ENCODE data around the gene YEATS2.
"Not testable (repeated sequence)": the region's sequence is repeated elsewhere in the genome, so short reads cannot be mapped to it uniquely, and the experiment has no call there.

YEATS2 gene

DNA sequence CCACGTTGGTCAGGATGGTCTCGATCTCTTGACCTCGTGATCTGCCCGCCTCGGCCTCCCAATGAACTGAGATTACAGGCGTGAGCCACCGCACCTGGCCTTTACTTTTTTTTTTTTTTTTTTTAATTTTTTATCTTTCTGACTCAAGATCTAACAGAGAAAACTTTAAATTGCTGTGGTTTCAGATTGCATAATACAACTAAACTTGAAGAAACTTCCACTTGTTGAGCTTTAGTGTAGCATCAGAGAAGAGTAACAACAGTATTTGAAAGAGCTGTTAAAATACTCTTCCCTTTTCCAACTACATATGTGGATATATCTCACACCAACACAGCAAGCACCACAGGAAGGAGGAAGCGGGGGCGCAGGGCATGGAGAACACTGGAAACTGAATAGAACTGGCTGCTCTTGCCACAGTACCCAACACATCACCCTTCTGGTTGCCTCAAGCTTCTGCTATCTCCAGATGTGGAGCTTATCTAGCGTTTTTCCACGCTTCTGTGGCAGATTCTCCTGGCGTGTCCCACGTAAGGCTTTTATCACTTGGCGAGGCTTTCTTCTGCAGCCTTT is 82.4 kb downstream of the YEATS2 start:
- no peak overlapping the region for H3K18ac ChIP-seq (ENCODE audit: low read length)
- DNase-seq = no peak
- no peak overlapping the region for H3K27ac ChIP-seq (ENCODE audit: low read depth, low read length)
- H3K4me1 ChIP-seq (ENCODE audit: control insufficient read depth in 1 of 2, insufficient read depth in 2 of 2, low read length in 2 of 2) = no peaks in the 10 kb centered on the region
- H2AK5ac ChIP-seq (ENCODE audit: low read length) = no peak overlapping the region
- H3K4ac ChIP-seq (ENCODE audit: low read depth, low read length) = no peak overlapping the region
- H3K4me3 ChIP-seq (ENCODE audit: low read depth, low read length) = no peak overlapping the region
- H3K36me3 ChIP-seq (ENCODE audit: control insufficient read depth in 1 of 2, insufficient read depth in 2 of 2, low read length in 2 of 2) = peaks cover 40 to 41% of the 10 kb centered on the region in 2 experiments
- H3K79me1 ChIP-seq (ENCODE audit: low read length) = no peaks in the 10 kb centered on the region
- no peak overlapping the region for H2BK120ac ChIP-seq (ENCODE audit: insufficient read depth, low read length, poor library complexity)
- no peak overlapping the region for H2AFZ ChIP-seq (ENCODE audit: insufficient read depth, low read length, poor library complexity)
- no peak overlapping the region for H2BK12ac ChIP-seq (ENCODE audit: low read length)
- H4K8ac ChIP-seq (ENCODE audit: low read depth, low read length) = no peak overlapping the region
- no peak overlapping the region for H3K14ac ChIP-seq (ENCODE audit: low read length)
- H3K9ac ChIP-seq (ENCODE audit: low read length) = no peak overlapping the region
- no peak overlapping the region for H3K4me2 ChIP-seq (ENCODE audit: low read length)
- H3K79me2 ChIP-seq (ENCODE audit: control insufficient read depth, insufficient read depth, low read length, poor library complexity) = no peaks in the 10 kb centered on the region
- no peak overlapping the region for H3K23ac ChIP-seq (ENCODE audit: low read length)
- H4K91ac ChIP-seq (ENCODE audit: low read depth, low read length) = no peak overlapping the region
- no peak overlapping the region for H2BK5ac ChIP-seq (ENCODE audit: low read depth, low read length, poor library complexity)
- WGBS (ENCODE audit: extremely low coverage, insufficient coverage, insufficient read length) = no CpG with 5 or more reads among the region's 14 CpGs
- no peak overlapping the region for H4K12ac ChIP-seq (ENCODE audit: low read depth, low read length)
- H3K27me3 ChIP-seq (ENCODE audit: insufficient read depth, low read length) = no peaks in the 10 kb centered on the region
- no peaks in the 10 kb centered on the region for H3K9me3 ChIP-seq (ENCODE audit: insufficient read depth, low read depth, low read length)

DNA sequence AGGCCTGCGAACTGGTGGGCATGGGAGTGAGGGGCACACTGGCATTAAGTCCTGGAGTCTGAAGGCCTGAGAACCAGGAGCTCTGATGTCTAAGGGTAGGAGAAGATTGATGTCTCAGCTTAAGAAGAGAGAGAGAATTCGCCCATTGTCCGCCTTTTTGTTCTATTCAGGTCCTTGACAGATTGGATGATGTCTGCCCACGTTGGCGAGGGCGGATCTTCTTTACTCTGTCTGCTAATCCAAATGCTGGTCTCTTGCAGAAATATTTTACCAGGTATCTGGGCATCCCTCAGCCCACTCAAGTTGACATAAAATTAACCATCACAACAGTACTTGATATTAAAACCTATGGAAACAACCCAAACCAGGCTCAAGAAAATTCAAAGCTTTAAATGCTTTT is 83.6 kb downstream of the YEATS2 start:
- Histone ChIP-seq H2BK120ac (ENCODE audit: insufficient read depth, low read length, poor library complexity) (no peak overlapping the region), H3K4me2 (ENCODE audit: low read length) (no peak overlapping the region), H3K27ac (ENCODE audit: low read depth, low read length) (no peak overlapping the region), H4K12ac (ENCODE audit: low read depth, low read length) (no peak overlapping the region), H3K18ac (ENCODE audit: low read length) (no peak overlapping the region), H4K91ac (ENCODE audit: low read depth, low read length) (no peak overlapping the region), H3K4ac (ENCODE audit: low read depth, low read length) (no peak overlapping the region), H3K9ac (ENCODE audit: low read length) (no peak overlapping the region), H3K14ac (ENCODE audit: low read length) (no peak overlapping the region), H3K36me3 (ENCODE audit: control insufficient read depth in 1 of 2, insufficient read depth in 2 of 2, low read length in 2 of 2) (peaks cover 37 to 38% of the 10 kb centered on the region in 2 experiments), H3K23ac (ENCODE audit: low read length) (no peak overlapping the region), H2BK5ac (ENCODE audit: low read depth, low read length, poor library complexity) (no peak overlapping the region), H3K4me1 (ENCODE audit: control insufficient read depth in 1 of 2, insufficient read depth in 2 of 2, low read length in 2 of 2) (no peaks in the 10 kb centered on the region), H3K79me1 (ENCODE audit: low read length) (no peaks in the 10 kb centered on the region), H3K9me3 (ENCODE audit: insufficient read depth, low read depth, low read length) (no peaks in the 10 kb centered on the region), H3K4me3 (ENCODE audit: low read depth, low read length) (no peak overlapping the region), H3K79me2 (ENCODE audit: control insufficient read depth, insufficient read depth, low read length, poor library complexity) (no peaks in the 10 kb centered on the region), H2AK5ac (ENCODE audit: low read length) (no peak overlapping the region), H3K27me3 (ENCODE audit: insufficient read depth, low read length) (no peaks in the 10 kb centered on the region), H2AFZ (ENCODE audit: insufficient read depth, low read length, poor library complexity) (no peak overlapping the region), H4K8ac (ENCODE audit: low read depth, low read length) (no peak overlapping the region), H2BK12ac (ENCODE audit: low read length) (no peak overlapping the region)
- DNase-seq = no peak
- no CpG with 5 or more reads among the region's 6 CpGs for WGBS (ENCODE audit: extremely low coverage, insufficient coverage, insufficient read length)

DNA sequence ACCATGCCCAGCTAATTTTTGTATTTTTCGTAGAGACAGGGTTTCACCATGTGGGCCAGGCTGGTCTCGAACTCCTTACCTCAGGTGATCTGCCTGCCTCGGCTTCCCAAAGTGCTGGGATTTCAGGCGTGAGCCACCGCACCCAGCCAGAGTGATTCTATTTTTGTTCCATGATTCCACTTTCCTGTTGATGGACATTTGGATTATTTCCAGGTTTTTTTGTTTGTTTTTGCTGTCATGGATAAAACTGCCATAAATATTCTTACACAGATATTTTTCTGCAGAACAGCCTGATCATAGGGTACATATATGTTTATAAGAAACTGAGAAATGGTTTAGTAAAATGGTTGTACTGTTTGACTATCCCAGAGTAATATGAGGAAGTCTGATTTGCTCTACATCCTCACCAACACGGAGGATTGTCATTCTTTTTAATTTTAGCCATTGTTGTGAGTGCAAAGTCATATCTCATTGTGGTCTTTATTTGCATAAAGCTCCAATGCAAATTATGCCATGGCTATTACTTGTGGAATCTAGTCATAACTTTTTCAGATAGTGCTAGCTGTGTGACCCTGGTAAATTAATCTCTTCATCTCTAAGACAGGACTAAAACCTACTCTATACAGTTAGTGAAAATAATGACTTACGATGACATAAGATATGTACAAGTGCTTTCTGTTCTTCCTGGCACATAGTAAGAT is 85.1 kb downstream of the YEATS2 start:
- WGBS (ENCODE audit: extremely low coverage, insufficient coverage, insufficient read length) = no CpG with 5 or more reads among the region's 7 CpGs
- no peak overlapping the region for H4K8ac ChIP-seq (ENCODE audit: low read depth, low read length)
- no peak overlapping the region for H2AFZ ChIP-seq (ENCODE audit: insufficient read depth, low read length, poor library complexity)

DNA sequence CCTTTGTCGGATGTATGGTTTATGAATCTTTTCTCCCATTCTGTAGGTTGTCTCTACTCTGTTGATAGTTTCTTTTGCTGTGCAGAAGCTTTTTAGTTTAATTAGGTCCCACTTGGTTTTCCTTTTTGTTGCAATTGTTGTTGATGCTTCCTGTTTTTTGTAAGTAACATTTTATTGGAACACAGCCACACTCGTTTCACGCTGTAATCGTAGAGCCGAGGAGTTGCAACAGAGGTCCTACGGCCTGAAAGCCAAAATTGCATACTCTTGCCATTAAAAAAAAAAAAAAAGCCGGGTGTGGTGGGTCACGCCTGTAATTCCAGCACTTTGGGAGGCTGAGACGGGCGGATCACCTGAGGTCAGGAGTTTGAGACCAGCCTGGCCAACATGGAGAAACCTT is 86.9 kb downstream of the YEATS2 start:
- H4K12ac ChIP-seq (ENCODE audit: low read depth, low read length); H3K79me2 ChIP-seq (ENCODE audit: control insufficient read depth, insufficient read depth, low read length, poor library complexity); H2BK120ac ChIP-seq (ENCODE audit: insufficient read depth, low read length, poor library complexity); H3K4me3 ChIP-seq (ENCODE audit: low read depth, low read length); H4K8ac ChIP-seq (ENCODE audit: low read depth, low read length); H3K4ac ChIP-seq (ENCODE audit: low read depth, low read length); DNase-seq; H3K27me3 ChIP-seq (ENCODE audit: insufficient read depth, low read length); H2BK12ac ChIP-seq (ENCODE audit: low read length); H2AFZ ChIP-seq (ENCODE audit: insufficient read depth, low read length, poor library complexity); H3K4me1 ChIP-seq (ENCODE audit: control insufficient read depth in 1 of 2, insufficient read depth in 2 of 2, low read length in 2 of 2); H3K14ac ChIP-seq (ENCODE audit: low read length); H3K9me3 ChIP-seq (ENCODE audit: insufficient read depth, low read depth, low read length); H3K23ac ChIP-seq (ENCODE audit: low read length); H3K4me2 ChIP-seq (ENCODE audit: low read length); H2BK5ac ChIP-seq (ENCODE audit: low read depth, low read length, poor library complexity); H3K79me1 ChIP-seq (ENCODE audit: low read length); H3K18ac ChIP-seq (ENCODE audit: low read length); H4K91ac ChIP-seq (ENCODE audit: low read depth, low read length); H3K9ac ChIP-seq (ENCODE audit: low read length); H3K27ac ChIP-seq (ENCODE audit: low read depth, low read length); H2AK5ac ChIP-seq (ENCODE audit: low read length): not testable (repeated sequence)
- WGBS (ENCODE audit: extremely low coverage, insufficient coverage, insufficient read length) = no CpG with 5 or more reads among the region's 10 CpGs
- peaks cover 24 to 27% of the 10 kb centered on the region in 2 experiments for H3K36me3 ChIP-seq (ENCODE audit: control insufficient read depth in 1 of 2, insufficient read depth in 2 of 2, low read length in 2 of 2)

More for the DNA sequence above, 85.1 kb downstream of the YEATS2 start:
- no peak overlapping the region for H4K12ac ChIP-seq (ENCODE audit: low read depth, low read length)
- no peak overlapping the region for H3K4me2 ChIP-seq (ENCODE audit: low read length)
- no peak overlapping the region for H3K18ac ChIP-seq (ENCODE audit: low read length)
- H3K14ac ChIP-seq (ENCODE audit: low read length) = no peak overlapping the region
- no peak overlapping the region for H4K91ac ChIP-seq (ENCODE audit: low read depth, low read length)
- no peak overlapping the region for H3K23ac ChIP-seq (ENCODE audit: low read length)
- H3K79me1 ChIP-seq (ENCODE audit: low read length) = no peaks in the 10 kb centered on the region
- no peak overlapping the region for H3K4me3 ChIP-seq (ENCODE audit: low read depth, low read length)
- no peak overlapping the region for H3K27ac ChIP-seq (ENCODE audit: low read depth, low read length)
- H2AK5ac ChIP-seq (ENCODE audit: low read length) = no peak overlapping the region
- no peaks in the 10 kb centered on the region for H3K79me2 ChIP-seq (ENCODE audit: control insufficient read depth, insufficient read depth, low read length, poor library complexity)
- no peak overlapping the region for H3K9ac ChIP-seq (ENCODE audit: low read length)
- H3K27me3 ChIP-seq (ENCODE audit: insufficient read depth, low read length) = no peaks in the 10 kb centered on the region
- no peaks in the 10 kb centered on the region for H3K9me3 ChIP-seq (ENCODE audit: insufficient read depth, low read depth, low read length)
- peaks cover 34 to 35% of the 10 kb centered on the region in 2 experiments for H3K36me3 ChIP-seq (ENCODE audit: control insufficient read depth in 1 of 2, insufficient read depth in 2 of 2, low read length in 2 of 2)
- H2BK12ac ChIP-seq (ENCODE audit: low read length) = no peak overlapping the region
- no peak overlapping the region for H2BK5ac ChIP-seq (ENCODE audit: low read depth, low read length, poor library complexity)
- no peak for DNase-seq
- no peak overlapping the region for H2BK120ac ChIP-seq (ENCODE audit: insufficient read depth, low read length, poor library complexity)
- H3K4ac ChIP-seq (ENCODE audit: low read depth, low read length) = no peak overlapping the region
- H3K4me1 ChIP-seq (ENCODE audit: control insufficient read depth in 1 of 2, insufficient read depth in 2 of 2, low read length in 2 of 2) = no peaks in the 10 kb centered on the region
